Epithelial cell of umbilical artery (primary cell): ENCODE results near the gene NLRP10. TPM values are rescaled to one million over a fixed set of nuclear protein-coding genes. Genes with fewer than 3 reads are reported as not detected.

Experiments
- total RNA-seq: library from RNA; depleted of rRNA; stranded (reverse); fragments of >200 nt; gene quantifications from 2 replicates; pipeline ENCODE4 v1.2.3, GENCODE V29; 2014

Gene NLRP10
- 0.15 TPM in 1 of 2 replicates, not detected in the other for total RNA-seq

DNA sequence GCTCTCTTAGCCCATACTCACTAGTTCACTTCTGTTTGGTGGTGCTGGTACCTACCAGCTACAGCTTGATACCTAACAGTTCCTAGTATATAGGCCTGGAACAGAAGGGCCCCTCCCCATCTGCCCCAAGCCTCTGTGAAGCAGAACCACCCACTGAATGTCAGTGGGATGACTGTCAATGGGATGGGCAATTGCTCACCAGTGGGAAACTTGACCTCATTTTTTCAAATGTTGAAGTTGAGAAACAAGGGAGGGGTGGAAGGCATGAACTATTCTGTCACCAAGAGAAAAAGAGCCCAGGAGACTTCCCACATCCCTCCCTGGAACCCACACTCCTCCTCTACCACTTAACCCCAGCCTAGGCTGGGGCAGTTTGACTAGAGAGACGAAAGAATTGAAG lies at the start of gene NLRP10:
Gene NLRP10, minus strand, starts transcription at position 62 of the 400 bp plus-strand sequence. CDS start 1,952 bp downstream, outside the sequence.

GRCh38 chr11:7986768-7987559 lies 21.7 kb upstream of the NLRP10 start, which contains the start of gene EIF3F:
TSS of gene EIF3F (plus strand) at chr11:7987337. CDS start at chr11:7987353, 16 bp downstream.

GRCh38 chr11:7941608-7942007 lies 23.6 kb downstream of the NLRP10 start, which contains the start of gene OR10A3:
TSS of gene OR10A3 (minus strand) at chr11:7941708. CDS start at chr11:7939520, 2,188 bp downstream.

DNA sequence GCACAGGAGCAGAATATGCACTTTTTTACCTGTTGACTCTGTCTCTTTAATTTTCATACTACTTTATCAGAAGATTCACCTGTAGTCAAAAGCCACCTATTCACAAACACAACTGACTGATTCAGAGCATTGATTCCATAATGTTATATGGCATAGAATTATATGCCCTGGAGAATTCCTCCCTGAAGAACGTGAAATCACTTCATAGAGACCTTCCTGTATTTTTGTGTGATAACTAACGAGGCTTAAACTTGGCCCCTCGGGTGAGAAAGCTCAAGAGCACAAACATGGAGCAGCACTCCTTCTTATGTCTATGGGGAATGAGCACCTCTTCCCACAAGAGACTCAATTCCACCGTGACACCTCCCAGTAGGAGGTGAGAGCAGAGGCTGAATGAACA lies 34.1 kb downstream of the NLRP10 start, which contains the start of gene OR10A6:
Gene OR10A6, minus strand, starts transcription at position 101 of the 400 bp plus-strand sequence. CDS start 2,606 bp downstream, outside the sequence.

Other genes starting within 250 kb of the NLRP10 start
- not detected in 2 replicates for gene OR5P2, start 168.5 kb downstream of the NLRP10 start, total RNA-seq
- gene OR5P3, start 134.6 kb downstream of the NLRP10 start, total RNA-seq, result not detected in 2 replicates
- not detected in 2 replicates for gene OR10A6, start 34.2 kb downstream of the NLRP10 start, total RNA-seq
- not detected in 2 replicates for gene OR10A3, start 23.7 kb downstream of the NLRP10 start, total RNA-seq
- 157 and 211 TPM in 2 replicates for gene EIF3F, start 21.9 kb upstream of the NLRP10 start, total RNA-seq
- gene TUB, start 115.8 kb upstream of the NLRP10 start, total RNA-seq, result 7.5 and 7.6 TPM in 2 replicates
- gene RIC3, start 203.6 kb upstream of the NLRP10 start, total RNA-seq, result not detected in 2 replicates